IMR-90 (cell line): Measurements from ENCODE around the gene ADAMTS9.

ENCODE experiments used
- BHLHE40 ChIP-seq: fragments of 150-350 bp; IDR thresholded peaks from 2 replicates; pipeline ENCODE4 v1.6.1; 2016; ENCODE audit warnings: mild to moderate bottlenecking, low read depth, low read length
- CEBPB ChIP-seq: IDR thresholded peaks from 2 replicates; pipeline ENCODE4 v1.6.1; 2012; ENCODE audit warnings: low read depth, low read length, improper control_type of control experiment
- CHD1 ChIP-seq: IDR thresholded peaks from 2 replicates; pipeline ENCODE4 v1.6.1; 2012; ENCODE audit warnings: low read depth, low read length, improper control_type of control experiment
- FOS ChIP-seq: fragments of 150-350 bp; IDR thresholded peaks from 2 replicates; pipeline ENCODE4 v1.6.1; 2016; ENCODE audit warnings: low read depth, low read length
- MAFK ChIP-seq: IDR thresholded peaks from 2 replicates; pipeline ENCODE4 v1.6.1; 2012; ENCODE audit warnings: low read depth, low read length, improper control_type of control experiment
- MXI1 ChIP-seq: IDR thresholded peaks from 2 replicates; pipeline ENCODE4 v1.6.1; 2012; ENCODE audit warnings: low read depth, mild to moderate bottlenecking, low read length, moderate library complexity, borderline replicate concordance
- NFE2L2 ChIP-seq: fragments of 150-350 bp; IDR thresholded peaks from 2 replicates; pipeline ENCODE4 v1.6.1; 2016; ENCODE audit warnings: low read depth, mild to moderate bottlenecking, low read length
- POLR2A ChIP-seq: IDR thresholded peaks from 2 replicates; pipeline ENCODE4 v1.6.1; 2012; ENCODE audit warnings: mild to moderate bottlenecking, low read depth, low read length
- RAD21 ChIP-seq: IDR thresholded peaks from 2 replicates; pipeline ENCODE4 v1.6.1; 2012; ENCODE audit warnings: low read length, improper control_type of control experiment
- RCOR1 ChIP-seq: IDR thresholded peaks from 2 replicates; pipeline ENCODE4 v1.6.1; 2012; ENCODE audit warnings: mild to moderate bottlenecking, low read length, improper control_type of control experiment; ENCODE audit not compliant: insufficient replicate concordance
- RFX5 ChIP-seq: IDR thresholded peaks from 2 replicates; pipeline ENCODE4 v1.8.0; 2012; ENCODE audit warnings: low read depth, mild to moderate bottlenecking, low read length, moderate library complexity
- SMC3 ChIP-seq: fragments of 150-350 bp; IDR thresholded peaks from 2 replicates; pipeline ENCODE4 v1.6.1; 2016; ENCODE audit warnings: low read depth, mild to moderate bottlenecking, antibody characterized with exemption, low read length, moderate library complexity
- TF ChIP-seq, protein P1 (sequence below): conservative IDR thresholded peaks from 2 replicates; pipeline ENCODE4 v1.5.1; 2012; ENCODE audit warnings: mild to moderate bottlenecking, low read depth, low read length, improper control_type of control experiment
- TF ChIP-seq, protein P2 (sequence below): fragments of 150-350 bp; IDR thresholded peaks from 2 replicates; pipeline ENCODE4 v1.6.1; 2017; ENCODE audit warnings: mild to moderate bottlenecking, antibody characterized with exemption, low read length, low read depth

DNA sequence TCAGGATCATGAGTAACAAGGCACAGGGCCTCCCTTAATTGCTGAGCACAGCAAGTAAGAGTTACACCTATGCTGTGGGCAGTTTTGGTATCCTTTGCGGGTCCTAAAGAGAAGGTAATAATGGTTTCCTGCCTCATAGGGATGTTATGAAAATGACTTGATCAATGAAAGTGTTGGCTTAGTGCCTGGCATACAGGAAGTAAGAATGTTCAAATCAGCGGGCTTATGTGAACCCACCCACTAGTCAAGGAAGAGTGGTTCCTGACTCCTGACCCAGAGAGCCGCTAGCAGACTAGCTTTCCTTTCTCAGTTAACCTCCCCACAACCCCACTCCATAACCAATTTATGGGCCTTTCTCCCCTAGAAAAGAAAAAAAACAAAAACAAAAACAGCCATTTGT lies 5.2 kb upstream of the ADAMTS9 start:
- TF ChIP-seq POLR2A (no peak), RAD21 (no peak), CHD1 (no peak), SMC3 (no peak), RCOR1 (no peak), BHLHE40 (no peak), CEBPB (no peak), FOS (no peak), MXI1 (no peak), MAFK (no peak), NFE2L2 (no peak), RFX5 (no peak)
- TF ChIP-seq, protein P1, sequence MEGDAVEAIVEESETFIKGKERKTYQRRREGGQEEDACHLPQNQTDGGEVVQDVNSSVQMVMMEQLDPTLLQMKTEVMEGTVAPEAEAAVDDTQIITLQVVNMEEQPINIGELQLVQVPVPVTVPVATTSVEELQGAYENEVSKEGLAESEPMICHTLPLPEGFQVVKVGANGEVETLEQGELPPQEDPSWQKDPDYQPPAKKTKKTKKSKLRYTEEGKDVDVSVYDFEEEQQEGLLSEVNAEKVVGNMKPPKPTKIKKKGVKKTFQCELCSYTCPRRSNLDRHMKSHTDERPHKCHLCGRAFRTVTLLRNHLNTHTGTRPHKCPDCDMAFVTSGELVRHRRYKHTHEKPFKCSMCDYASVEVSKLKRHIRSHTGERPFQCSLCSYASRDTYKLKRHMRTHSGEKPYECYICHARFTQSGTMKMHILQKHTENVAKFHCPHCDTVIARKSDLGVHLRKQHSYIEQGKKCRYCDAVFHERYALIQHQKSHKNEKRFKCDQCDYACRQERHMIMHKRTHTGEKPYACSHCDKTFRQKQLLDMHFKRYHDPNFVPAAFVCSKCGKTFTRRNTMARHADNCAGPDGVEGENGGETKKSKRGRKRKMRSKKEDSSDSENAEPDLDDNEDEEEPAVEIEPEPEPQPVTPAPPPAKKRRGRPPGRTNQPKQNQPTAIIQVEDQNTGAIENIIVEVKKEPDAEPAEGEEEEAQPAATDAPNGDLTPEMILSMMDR = no peak
- TF ChIP-seq, protein P2, sequence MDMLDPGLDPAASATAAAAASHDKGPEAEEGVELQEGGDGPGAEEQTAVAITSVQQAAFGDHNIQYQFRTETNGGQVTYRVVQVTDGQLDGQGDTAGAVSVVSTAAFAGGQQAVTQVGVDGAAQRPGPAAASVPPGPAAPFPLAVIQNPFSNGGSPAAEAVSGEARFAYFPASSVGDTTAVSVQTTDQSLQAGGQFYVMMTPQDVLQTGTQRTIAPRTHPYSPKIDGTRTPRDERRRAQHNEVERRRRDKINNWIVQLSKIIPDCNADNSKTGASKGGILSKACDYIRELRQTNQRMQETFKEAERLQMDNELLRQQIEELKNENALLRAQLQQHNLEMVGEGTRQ = no peak
